AG04450 (cell line): ENCODE measurements around the gene MCUB. TPM values are rescaled to one million over a fixed set of nuclear protein-coding genes. Genes with fewer than 3 reads are reported as not detected.

ENCODE experiments used
- CTCF ChIA-PET: fragments of 300-600, 350-600 bp; formaldehyde crosslinking; extraction: SDS; loops from one replicate; lab custom pipeline; 2022; ENCODE audit warnings: antibody characterized with exemption, inconsistent platforms; lab: Charles Lee
- POLR2A ChIA-PET: fragments of 350-600 bp; formaldehyde crosslinking; extraction: SDS; loops from one replicate; lab custom pipeline; 2021; ENCODE audit warnings: antibody characterized with exemption, inconsistent platforms; lab: Yijun Ruan, JAX
- DNase-seq: peaks from one replicate; pipeline ENCODE4 v3.0.0-alpha.2; 2011; ENCODE audit warnings: low read depth, low spot score
- H3K27ac ChIP-seq: one replicate; pipeline ENCODE4 v1.5.1; 2012; ENCODE audit warnings: low read depth, low read length, control low read depth
- H3K27me3 ChIP-seq: one replicate; pipeline ENCODE4 v1.6.0; 2012; ENCODE audit warnings: low read length; ENCODE audit not compliant: control insufficient read depth, insufficient read depth
- H3K4me3 ChIP-seq: 2 replicates; pipeline ENCODE4 v1.5.1; 2011; ENCODE audit warnings: mild to moderate bottlenecking, low read depth, low read length, control low read depth
- H3K9me3 ChIP-seq: 2 replicates; pipeline ENCODE4 v1.5.1; 2012; ENCODE audit warnings: low read length; ENCODE audit not compliant: control insufficient read depth, insufficient read depth
- CTCF ChIP-seq: IDR thresholded peaks from 2 replicates; pipeline ENCODE4 v1.5.1; 2011; ENCODE audit warnings: low read depth, low read length, control low read depth, inconsistent platforms
- polyA plus RNA-seq: library from polyadenylated mRNA; depleted of rRNA; stranded (reverse); fragments of >200 nt; gene quantifications from 2 replicates; pipeline ENCODE4 v1.2.3, GENCODE V29; 2011

MCUB gene
- polyA plus RNA-seq, 1 experiment, result 16.8 TPM

DNA sequence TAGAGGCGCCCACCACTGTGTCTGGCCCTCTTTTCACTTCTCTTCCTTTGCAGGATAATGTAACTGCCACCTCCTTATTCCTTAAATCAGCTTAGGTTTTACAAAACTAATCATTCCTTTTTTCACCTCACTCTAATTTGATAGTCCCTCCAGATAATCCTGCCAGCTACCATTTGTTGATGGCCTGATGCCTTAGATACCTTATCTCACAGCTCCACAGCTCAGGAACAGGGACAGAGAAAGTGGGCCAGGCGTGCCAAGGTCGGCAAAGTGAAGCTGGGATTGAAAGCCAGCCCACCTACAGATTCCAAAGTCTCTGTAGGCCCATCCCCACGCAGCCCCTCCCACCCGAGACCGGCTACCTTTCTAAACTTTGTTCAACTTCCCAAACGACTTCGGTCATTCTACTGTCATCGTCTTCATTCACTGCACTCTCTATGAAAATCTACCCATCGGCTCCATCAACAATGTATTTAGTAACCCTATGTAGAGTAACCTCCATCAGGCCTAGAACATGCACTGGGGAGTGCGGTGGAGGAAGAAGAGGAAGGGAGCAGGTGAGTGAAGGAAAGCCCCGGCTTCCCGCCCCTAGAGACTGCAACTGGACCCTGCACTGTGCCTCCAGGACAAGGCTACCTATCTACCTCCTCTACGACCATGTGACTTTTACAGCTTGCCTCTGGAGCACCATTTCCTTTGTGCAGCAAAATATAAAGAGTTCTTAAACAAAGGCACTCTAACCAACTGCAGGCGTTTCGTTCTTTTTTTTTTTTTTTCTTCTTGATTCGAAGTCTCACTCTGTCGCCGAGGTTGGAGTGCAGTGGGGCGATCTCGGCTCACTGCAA lies 141.7 kb downstream of the MCUB start:
- Histone ChIP-seq H3K9me3 (no peaks in the 10 kb centered on the region; the same call in 1 of the 2 replicates), H3K4me3 (peak overlapping the region; percentile 86), H3K27ac (peak overlapping the region; percentile 71), H3K27me3 (no peaks in the 10 kb centered on the region)
- CTCF ChIA-PET, result interaction anchor here (0.7 to 4.9 kb wide), 6 partner anchors 15 to 787 kb away, joined by 3 to 28 read pairs (median 3); no protein-coding TSS in a partner anchor
- no peak for DNase-seq
- no peak for TF ChIP-seq CTCF
- POLR2A ChIA-PET, result interaction anchor here (0.7 kb wide), 1 partner anchor 56 kb away, joined by 4 read pairs; no protein-coding TSS in a partner anchor

- peak within 1 kb of the TSS; percentile 71 for H3K27ac ChIP-seq
- H3K4me3 ChIP-seq, result peak within 1 kb of the TSS; percentile 86
- peak; percentile 21 for DNase-seq
- H3K9me3 ChIP-seq, result no peaks in the 10 kb centered on the region; the same call in 1 of the 2 replicates
- no peaks in the 10 kb centered on the region for H3K27me3 ChIP-seq
- POLR2A ChIA-PET, result interaction anchor here (0.7 kb wide), 2 partner anchors 185 to 1342 kb away, joined by 3 read pairs; no protein-coding TSS in a partner anchor
- peak; percentile 71 for TF ChIP-seq CTCF
- CTCF ChIA-PET, result interaction anchor here (1.0 to 4.9 kb wide), 4 partner anchors 14 to 278 kb away, joined by 3 to 28 read pairs (median 5); partner anchors contain the start of gene PLA2G12A
Measured at GRCh38 chr4:109702950-109703663, 143.1 kb downstream of the MCUB start, which contains the start of gene CASP6. Gene CASP6, minus strand, starts transcription at chr4:109703445. Its CDS starts 50 bp downstream, at chr4:109703395.

- POLR2A ChIA-PET, result no interaction called here
- Histone ChIP-seq H3K27ac (no peak overlapping the region), H3K4me3 (peak overlapping the region; percentile 86), H3K27me3 (no peaks in the 10 kb centered on the region), H3K9me3 (no peaks in the 10 kb centered on the region; the same call in 1 of the 2 replicates)
- CTCF ChIA-PET, result interaction anchor here (1.0 to 4.9 kb wide), 4 partner anchors 13 to 279 kb away, joined by 3 to 28 read pairs (median 5); partner anchors contain the start of gene PLA2G12A
- no peak for TF ChIP-seq CTCF
- DNase-seq, result no peak
Measured at GRCh38 chr4:109703664-109704361, 143.8 kb downstream of the MCUB start.

- DNase-seq, result no peak
- TF ChIP-seq CTCF, result no peak
- ChIA-PET POLR2A (no interaction called here), CTCF (no interaction called here)
- no peaks in the 10 kb centered on the region for H3K9me3 ChIP-seq
- H3K4me3 ChIP-seq, result no peak overlapping the region
- no peaks in the 10 kb centered on the region for H3K27me3 ChIP-seq
- H3K27ac ChIP-seq, result no peak overlapping the region
Measured at GRCh38 chr4:109708435-109708834, 148.4 kb downstream of the MCUB start.
